ENCODE measurements around the gene NEGR1. TPM values are rescaled to one million over a fixed set of nuclear protein-coding genes. Genes with fewer than 3 reads are reported as not detected.

NEGR1 gene
- polyA plus RNA-seq, 1 donor from 2014 or later, result 47.4 TPM

GRCh38 chr1:72000809-72001208 is 281.5 kb downstream of the NEGR1 start:
- H3K9ac ChIP-seq (ENCODE audit: low read length), result no peak overlapping the region
- H4K20me1 ChIP-seq (ENCODE audit: insufficient read depth), result no peaks in the 10 kb centered on the region
- no peak overlapping the region for H2AFZ ChIP-seq (ENCODE audit: low read depth, low read length)
- no peak overlapping the region for H3K4me3 ChIP-seq (ENCODE audit: low read length)
- no peaks in the 10 kb centered on the region for H3K9me3 ChIP-seq (ENCODE audit: low read length)
- H3K9me2 ChIP-seq (ENCODE audit: insufficient read depth, low read length), result no peaks in the 10 kb centered on the region
- H3F3A ChIP-seq (ENCODE audit: insufficient read depth, low read length, poor library complexity, severe bottlenecking), result no peaks in the 10 kb centered on the region
- no peak overlapping the region for H3K27ac ChIP-seq (ENCODE audit: low read length)
- H3K79me2 ChIP-seq (replicated peaks; ENCODE audit: insufficient read depth, low read length), result no peaks in the 10 kb centered on the region
- H3K4me2 ChIP-seq (ENCODE audit: low read length), result no peak overlapping the region
- H3K27me3 ChIP-seq (ENCODE audit: insufficient read depth, low read depth, low read length), result no peaks in the 10 kb centered on the region
- TF ChIP-seq EP300 (conservative IDR thresholded peaks at IDR 0.05; ENCODE audit: poor library complexity, severe bottlenecking), result no peak
- TF ChIP-seq MXI1 (conservative IDR thresholded peaks at IDR 0.05; ENCODE audit: poor library complexity, severe bottlenecking), result no peak
- no peak for TF ChIP-seq CTCF (IDR thresholded peaks at IDR 0.05; ENCODE audit: poor library complexity, severe bottlenecking)
- no peak for TF ChIP-seq REST (IDR thresholded peaks at IDR 0.05; ENCODE audit: borderline replicate concordance)
- no peak for TF ChIP-seq POLR2AphosphoS5 (IDR thresholded peaks at IDR 0.05)
- no peak for TF ChIP-seq TAF1 (IDR thresholded peaks at IDR 0.05; ENCODE audit: low read depth)
- no peak for TF ChIP-seq RAD21 (conservative IDR thresholded peaks at IDR 0.05)
- TF ChIP-seq EZH2 (IDR thresholded peaks at IDR 0.05; ENCODE audit: borderline replicate concordance, insufficient read depth, low read length, poor library complexity, severe bottlenecking), result no peak
- TF ChIP-seq SMC3 (conservative IDR thresholded peaks at IDR 0.05; ENCODE audit: poor library complexity), result no peak
- no peaks in the 10 kb centered on the region for H3K36me3 ChIP-seq (ENCODE audit: insufficient read depth, low read length)

GRCh38 chr1:71994646-71995045 is 287.7 kb downstream of the NEGR1 start:
- Histone ChIP-seq H3K79me2 (replicated peaks; ENCODE audit: insufficient read depth, low read length) (no peaks in the 10 kb centered on the region), H3K9me2 (ENCODE audit: insufficient read depth, low read length) (no peaks in the 10 kb centered on the region), H3K4me3 (ENCODE audit: low read length) (no peak overlapping the region), H3K27ac (ENCODE audit: low read length) (no peak overlapping the region), H3K36me3 (ENCODE audit: insufficient read depth, low read length) (no peaks in the 10 kb centered on the region), H3K27me3 (ENCODE audit: insufficient read depth, low read depth, low read length) (no peaks in the 10 kb centered on the region), H3K9me3 (ENCODE audit: low read length) (no peaks in the 10 kb centered on the region), H3K4me2 (ENCODE audit: low read length) (no peak overlapping the region), H3F3A (ENCODE audit: insufficient read depth, low read length, poor library complexity, severe bottlenecking) (no peaks in the 10 kb centered on the region), H3K9ac (ENCODE audit: low read length) (no peak overlapping the region), H2AFZ (ENCODE audit: low read depth, low read length) (no peak overlapping the region), H4K20me1 (ENCODE audit: insufficient read depth) (no peaks in the 10 kb centered on the region)
- TF ChIP-seq EZH2 (IDR thresholded peaks at IDR 0.05; ENCODE audit: borderline replicate concordance, insufficient read depth, low read length, poor library complexity, severe bottlenecking), result no peak
- no peak for TF ChIP-seq REST (IDR thresholded peaks at IDR 0.05; ENCODE audit: borderline replicate concordance)
- no peak for TF ChIP-seq POLR2AphosphoS5 (IDR thresholded peaks at IDR 0.05)
- no peak for TF ChIP-seq TAF1 (IDR thresholded peaks at IDR 0.05; ENCODE audit: low read depth)
- TF ChIP-seq CTCF (IDR thresholded peaks at IDR 0.05; ENCODE audit: poor library complexity, severe bottlenecking), result no peak
- no peak for TF ChIP-seq SMC3 (conservative IDR thresholded peaks at IDR 0.05; ENCODE audit: poor library complexity)
- no peak for TF ChIP-seq EP300 (conservative IDR thresholded peaks at IDR 0.05; ENCODE audit: poor library complexity, severe bottlenecking)
